Panc1 (cell line): Measurements from ENCODE around the gene TMEM62.
"Not testable (repeated sequence)": the region's sequence is repeated elsewhere in the genome, so short reads cannot be mapped to it uniquely, and the experiment has no call there.

Experiments
- CTCF ChIP-seq: fragments of 450-650 bp; IDR thresholded peaks from 2 replicates; pipeline ENCODE4 v1.5.1; 2017; ENCODE audit warnings: mild to moderate bottlenecking
- POLR2AphosphoS5 ChIP-seq: IDR thresholded peaks from 2 replicates; pipeline ENCODE4 v1.6.1; 2012; ENCODE audit warnings: mild to moderate bottlenecking, low read depth, low read length, moderate library complexity
- REST ChIP-seq, 2 experiments: IDR thresholded peaks; 2 replicates each; pipeline ENCODE4 v1.6.1; 2011 to 2012; ENCODE audit warnings: low read depth in 2 of 2, control low read depth in 1 of 2, low read length in 1 of 2, mild to moderate bottlenecking in 1 of 2, moderate library complexity in 1 of 2; ENCODE audit not compliant: insufficient read depth in 1 of 2
- SIN3A ChIP-seq: IDR thresholded peaks from 2 replicates; pipeline ENCODE4 v1.6.1; 2012; ENCODE audit warnings: low read depth, mild to moderate bottlenecking, low read length, moderate library complexity, borderline replicate concordance; ENCODE audit not compliant: insufficient read depth
- TCF7L2 ChIP-seq: IDR thresholded peaks from 2 replicates; pipeline ENCODE4 v1.6.1; 2011; ENCODE audit warnings: mild to moderate bottlenecking, low read depth, low read length, inconsistent platforms

GRCh38 chr15:43225950-43226255, 92.5 kb downstream of the TMEM62 start:
- TF ChIP-seq POLR2AphosphoS5; CTCF; REST (IDR thresholded peaks at IDR 0.05; ENCODE audit: insufficient read depth in 1 of 2, low read depth in 2 of 2, low read length in 1 of 2); TCF7L2; SIN3A: not testable (repeated sequence)
